ENCODE results near the gene OSMR.

- TF ChIP-seq CTCF (IDR thresholded peaks at IDR 0.05) (no peak), POLR2A (IDR thresholded peaks at IDR 0.05) (no peak)
Observed at GRCh38 chr5:38835887-38836286, 9.9 kb upstream of the OSMR start.

Data from testis (tissue), 2 donors.